ENCODE data around the gene UBQLN4. TPM values are rescaled to one million over a fixed set of nuclear protein-coding genes. Genes with fewer than 3 reads are reported as not detected.
A peak's percentile ranks its signal among the peaks of the same experiment; 100 is the strongest.

The UBQLN4 gene
- 43.7 and 64.9 TPM in 2 replicates for total RNA-seq (ENCODE audit: low replicate concordance)

GRCh38 chr1:156053768-156054499, at the start of gene UBQLN4:
TSS of gene UBQLN4 (minus strand) at chr1:156053798. CDS start at chr1:156053701, 97 bp downstream.
- Histone ChIP-seq H3K36me3 (no peaks in the 10 kb centered on the region), H3K9me3 (ENCODE audit: low read depth) (no peaks in the 10 kb centered on the region), H3K4me1 (peaks cover 5% of the 10 kb centered on the region), H4K20me1 (ENCODE audit: low read depth) (peaks cover 22% of the 10 kb centered on the region), H3K79me2 (ENCODE audit: low read depth) (peaks cover 52% of the 10 kb centered on the region), H3K4me3 (peak within 1 kb of the TSS; percentile 90), H3K9ac (peak within 1 kb of the TSS; percentile 86), H3K4me2 (peak within 1 kb of the TSS; percentile 88), H2AFZ (replicated peaks) (peak within 1 kb of the TSS; percentile 94), H3K27ac (peak within 1 kb of the TSS; percentile 92), H3K27me3 (no peaks in the 10 kb centered on the region), H3F3A (ENCODE audit: low read depth) (peaks cover 13% of the 10 kb centered on the region)
- peak; percentile 57 for TF ChIP-seq CTCF (IDR thresholded peaks at IDR 0.05)
- TF ChIP-seq EZH2phosphoT487 (IDR thresholded peaks at IDR 0.05), result no peak
- TF ChIP-seq EZH2 (IDR thresholded peaks at IDR 0.05), result no peak
- H3K4me3 Mint-ChIP-seq, result peak within 1 kb of the TSS; percentile 98
- DNase-seq (ENCODE audit: low spot score), result peak; percentile 96
- peaks cover 25% of the 10 kb centered on the region for H3K36me3 Mint-ChIP-seq
- H3K9me3 Mint-ChIP-seq, result no peaks in the 10 kb centered on the region
- peak within 1 kb of the TSS; percentile 99 for H3K27ac Mint-ChIP-seq
- peaks cover 17% of the 10 kb centered on the region for H3K27me3 Mint-ChIP-seq (ENCODE audit: insufficient read depth, low read depth)
- H3K4me1 Mint-ChIP-seq, result peaks cover 23% of the 10 kb centered on the region

GRCh38 chr1:156102633-156103511, 49.3 kb upstream of the UBQLN4 start:
- Histone ChIP-seq H3K36me3 (no peaks in the 10 kb centered on the region), H3K79me2 (ENCODE audit: low read depth) (peaks cover 79% of the 10 kb centered on the region), H3F3A (ENCODE audit: low read depth) (peaks cover 53% of the 10 kb centered on the region), H3K27ac (no peak overlapping the region), H3K9me3 (ENCODE audit: low read depth) (no peaks in the 10 kb centered on the region), H3K4me3 (no peak overlapping the region), H3K4me1 (peaks cover 59% of the 10 kb centered on the region), H4K20me1 (ENCODE audit: low read depth) (peaks cover 100% of the 10 kb centered on the region), H3K27me3 (no peaks in the 10 kb centered on the region), H3K9ac (no peak overlapping the region), H3K4me2 (no peak overlapping the region), H2AFZ (replicated peaks) (no peak overlapping the region)
- Mint-ChIP-seq H3K9me3 (no peaks in the 10 kb centered on the region), H3K4me1 (peaks cover 74% of the 10 kb centered on the region), H3K36me3 (peaks cover 25% of the 10 kb centered on the region), H3K4me3 (peak overlapping the region; percentile 67), H3K27me3 (ENCODE audit: insufficient read depth, low read depth) (peaks cover 11% of the 10 kb centered on the region), H3K27ac (peak overlapping the region; percentile 90)
- TF ChIP-seq EZH2phosphoT487 (IDR thresholded peaks at IDR 0.05) (no peak), CTCF (IDR thresholded peaks at IDR 0.05) (no peak), EZH2 (IDR thresholded peaks at IDR 0.05) (no peak)
- no peak for DNase-seq (ENCODE audit: low spot score)

- Histone ChIP-seq H3K4me3 (no peak overlapping the region), H2AFZ (replicated peaks) (no peak overlapping the region), H3K9me3 (ENCODE audit: low read depth) (no peaks in the 10 kb centered on the region), H3K27me3 (no peaks in the 10 kb centered on the region), H3K4me2 (no peak overlapping the region), H3K27ac (no peak overlapping the region), H3K79me2 (ENCODE audit: low read depth) (peaks cover 79% of the 10 kb centered on the region), H3K4me1 (peaks cover 54% of the 10 kb centered on the region), H3K9ac (no peak overlapping the region), H3F3A (ENCODE audit: low read depth) (peaks cover 55% of the 10 kb centered on the region), H4K20me1 (ENCODE audit: low read depth) (peaks cover 100% of the 10 kb centered on the region), H3K36me3 (no peaks in the 10 kb centered on the region)
- Mint-ChIP-seq H3K36me3 (peaks cover 29% of the 10 kb centered on the region), H3K9me3 (no peaks in the 10 kb centered on the region), H3K4me3 (no peak overlapping the region), H3K4me1 (peaks cover 70% of the 10 kb centered on the region), H3K27me3 (ENCODE audit: insufficient read depth, low read depth) (peaks cover 9% of the 10 kb centered on the region), H3K27ac (no peak overlapping the region)
- no peak for DNase-seq (ENCODE audit: low spot score)
- TF ChIP-seq EZH2phosphoT487 (IDR thresholded peaks at IDR 0.05) (no peak), CTCF (IDR thresholded peaks at IDR 0.05) (no peak), EZH2 (IDR thresholded peaks at IDR 0.05) (no peak)
Measured at GRCh38 chr1:156101880-156102279, 48.3 kb upstream of the UBQLN4 start.
